ENCODE data around the gene RASSF3. TPM values are rescaled to one million over a fixed set of nuclear protein-coding genes. Genes with fewer than 3 reads are reported as not detected.

The RASSF3 gene
- polyA plus RNA-seq, 1 donor (not counting 4 experiments of a cell fraction or from before 2014, with no cell fraction given): 9.6 TPM

GRCh38 chr12:64685050-64685449 lies 74.8 kb downstream of the RASSF3 start:
- Histone ChIP-seq H3K36me3 (ENCODE audit: control insufficient read depth in 2 of 2, extremely low read depth in 1 of 2, insufficient read depth in 2 of 2, low read length in 2 of 2) (peaks cover 4 to 5% of the 10 kb centered on the region in 2 experiments), H3K27me3 (ENCODE audit: control insufficient read depth, extremely low read depth, insufficient read depth, low read length) (no peaks in the 10 kb centered on the region), H3K9ac (ENCODE audit: control insufficient read depth, extremely low read depth, insufficient read depth, low read length) (no peak overlapping the region), H3K9me1 (ENCODE audit: control insufficient read depth, extremely low read depth, insufficient read depth, low read length) (no peaks in the 10 kb centered on the region), H3K4me2 (ENCODE audit: control insufficient read depth, extremely low read depth, insufficient read depth, low read depth, low read length) (no peak overlapping the region), H3K4me1 (ENCODE audit: control insufficient read depth, extremely low read depth, insufficient read depth, low read length) (peaks cover 8% of the 10 kb centered on the region), H2AFZ (ENCODE audit: control insufficient read depth, low read length) (no peak overlapping the region), H3K4me3 (ENCODE audit: control insufficient read depth in 2 of 3, extremely low read depth in 1 of 3, insufficient read depth in 2 of 3, low read depth in 1 of 3, low read length in 3 of 3) (no peak overlapping the region), H3K27ac (ENCODE audit: control insufficient read depth, insufficient read depth, low read length) (no peak overlapping the region), H3K9me3 (ENCODE audit: control insufficient read depth, low read depth, low read length) (no peaks in the 10 kb centered on the region), H3K79me2 (ENCODE audit: control insufficient read depth, insufficient read depth, low read length) (peaks cover 10% of the 10 kb centered on the region), H4K20me1 (ENCODE audit: control insufficient read depth, extremely low read depth, insufficient read depth, low read length) (no peaks in the 10 kb centered on the region)
- no peak for FAIRE-seq
- TF ChIP-seq CTCF (optimal IDR thresholded peaks at IDR 0.05 in 1 of 3, IDR thresholded peaks at IDR 0.05 in 1 of 3, conservative IDR thresholded peaks at IDR 0.05 in 1 of 3; ENCODE audit: extremely low read depth in 1 of 3, insufficient read depth in 2 of 3, low read length in 3 of 3): no peak
- dilution Hi-C loops (cut with MboI; ENCODE audit: extremely low pct_ligation_motif_present, low sequenced_read_pairs): loop anchor here (25.0 kb wide), 1 partner anchor 148 kb away; no protein-coding TSS in a partner anchor
- no peak for DNase-seq (ENCODE audit: low read depth, low spot score)

GRCh38 chr12:64685605-64686004 lies 75.3 kb downstream of the RASSF3 start:
- H3K4me2 ChIP-seq (ENCODE audit: control insufficient read depth, extremely low read depth, insufficient read depth, low read depth, low read length): no peak overlapping the region
- H3K9me3 ChIP-seq (ENCODE audit: control insufficient read depth, low read depth, low read length): no peaks in the 10 kb centered on the region
- TF ChIP-seq EZH2 (IDR thresholded peaks at IDR 0.05; ENCODE audit: low read length) (no peak), CTCF (optimal IDR thresholded peaks at IDR 0.05 in 1 of 3, IDR thresholded peaks at IDR 0.05 in 1 of 3, conservative IDR thresholded peaks at IDR 0.05 in 1 of 3; ENCODE audit: extremely low read depth in 1 of 3, insufficient read depth in 2 of 3, low read length in 3 of 3) (no peak)
- DNase-seq (ENCODE audit: low read depth, low spot score): no peak
- no peak overlapping the region for H3K27ac ChIP-seq (ENCODE audit: control insufficient read depth, insufficient read depth, low read length)
- no peaks in the 10 kb centered on the region for H4K20me1 ChIP-seq (ENCODE audit: control insufficient read depth, extremely low read depth, insufficient read depth, low read length)
- no peak overlapping the region for H3K9ac ChIP-seq (ENCODE audit: control insufficient read depth, extremely low read depth, insufficient read depth, low read length)
- H3K4me3 ChIP-seq (ENCODE audit: control insufficient read depth in 2 of 3, extremely low read depth in 1 of 3, insufficient read depth in 2 of 3, low read depth in 1 of 3, low read length in 3 of 3): no peak overlapping the region
- dilution Hi-C loops (cut with MboI; ENCODE audit: extremely low pct_ligation_motif_present, low sequenced_read_pairs): loop anchor here (25.0 kb wide), 1 partner anchor 148 kb away; no protein-coding TSS in a partner anchor
- H3K9me1 ChIP-seq (ENCODE audit: control insufficient read depth, extremely low read depth, insufficient read depth, low read length): no peaks in the 10 kb centered on the region
- H2AFZ ChIP-seq (ENCODE audit: control insufficient read depth, low read length): no peak overlapping the region
- peaks cover 10% of the 10 kb centered on the region for H3K79me2 ChIP-seq (ENCODE audit: control insufficient read depth, insufficient read depth, low read length)
- peaks cover 3% of the 10 kb centered on the region for H3K4me1 ChIP-seq (ENCODE audit: control insufficient read depth, extremely low read depth, insufficient read depth, low read length)
- no peak for FAIRE-seq
- H3K36me3 ChIP-seq (ENCODE audit: control insufficient read depth in 2 of 2, extremely low read depth in 1 of 2, insufficient read depth in 2 of 2, low read length in 2 of 2): peaks cover 4 to 5% of the 10 kb centered on the region in 2 experiments
- no peaks in the 10 kb centered on the region for H3K27me3 ChIP-seq (ENCODE audit: control insufficient read depth, extremely low read depth, insufficient read depth, low read length)

Measured in keratinocyte (primary cell).